GM18519 (cell line): ENCODE results near the gene GUF1.
"Not testable (repeated sequence)": the region's sequence is repeated elsewhere in the genome, so short reads cannot be mapped to it uniquely, and the experiment has no call there.

Experiments used
- ATAC-seq: cut with Tn5 transposase; IDR thresholded peaks from one replicate; pipeline ENCODE4 v1.9.1; 2021; ENCODE audit warnings: mild to moderate bottlenecking, moderate library complexity; ENCODE audit not compliant: unreplicated experiment, low FRiP score

The GUF1 gene

GRCh38 chr4:44700427-44700826, 22.2 kb downstream of the GUF1 start:
- ATAC-seq, result no peak

DNA sequence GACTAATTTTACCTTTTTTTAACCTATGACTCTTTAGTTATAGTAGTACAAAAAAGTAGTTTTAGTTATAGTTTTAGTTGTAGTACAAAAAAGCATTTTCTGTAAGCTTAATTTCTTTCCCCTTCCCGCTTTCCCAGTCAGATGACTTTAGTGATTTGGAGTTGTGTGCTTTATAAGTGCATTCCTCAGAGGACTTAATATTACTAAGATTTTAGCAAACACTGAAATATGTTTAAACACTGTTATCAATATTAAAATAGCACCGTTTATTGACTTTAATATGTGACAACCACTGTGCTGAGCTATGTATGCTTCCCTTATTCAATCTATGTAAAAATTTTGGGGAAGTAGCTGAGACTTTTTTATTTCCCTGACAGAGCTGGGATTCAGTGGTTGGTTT, 22.8 kb downstream of the GUF1 start:
- no peak for ATAC-seq

DNA sequence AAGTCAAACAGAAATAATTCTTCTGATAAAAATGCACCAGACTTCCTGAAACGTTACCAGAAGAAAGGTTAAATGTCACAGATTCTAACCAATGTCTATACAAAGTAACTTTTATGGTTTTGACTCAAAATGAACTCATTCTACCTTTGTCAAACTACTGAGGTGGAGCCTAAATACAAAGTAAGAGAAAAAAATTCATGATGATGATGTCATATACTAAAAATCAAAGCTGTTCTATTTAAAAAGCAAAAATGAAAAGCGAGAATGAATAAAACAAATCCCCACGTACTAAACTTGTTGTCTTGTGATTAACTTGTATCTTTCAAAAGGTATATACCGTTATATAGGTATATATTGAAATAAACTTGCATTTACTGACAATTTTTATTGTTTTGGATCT, 26.5 kb downstream of the GUF1 start:
- ATAC-seq, result no peak

DNA sequence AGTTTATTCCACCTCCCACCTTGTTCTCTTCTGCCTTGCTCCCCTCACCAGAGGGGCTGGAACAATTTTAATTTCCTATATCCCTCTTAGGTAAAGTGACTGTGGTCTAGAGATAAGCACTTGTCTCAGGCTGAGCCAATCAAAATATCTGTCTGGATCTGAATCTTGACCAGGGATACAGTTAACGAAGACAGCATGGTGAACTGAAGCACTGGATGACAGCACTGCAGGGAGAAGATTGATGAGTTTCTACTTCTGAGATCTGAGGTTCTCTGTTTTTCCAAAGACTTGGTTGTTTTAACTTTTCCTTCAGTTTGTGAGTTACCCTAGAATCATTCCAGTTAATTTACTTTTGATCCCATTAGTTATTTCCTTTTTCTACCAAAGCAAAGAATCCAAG, 34.9 kb downstream of the GUF1 start:
- no peak for ATAC-seq

- ATAC-seq, result no peak
Measured at GRCh38 chr4:44716597-44716996, 38.4 kb downstream of the GUF1 start.

DNA sequence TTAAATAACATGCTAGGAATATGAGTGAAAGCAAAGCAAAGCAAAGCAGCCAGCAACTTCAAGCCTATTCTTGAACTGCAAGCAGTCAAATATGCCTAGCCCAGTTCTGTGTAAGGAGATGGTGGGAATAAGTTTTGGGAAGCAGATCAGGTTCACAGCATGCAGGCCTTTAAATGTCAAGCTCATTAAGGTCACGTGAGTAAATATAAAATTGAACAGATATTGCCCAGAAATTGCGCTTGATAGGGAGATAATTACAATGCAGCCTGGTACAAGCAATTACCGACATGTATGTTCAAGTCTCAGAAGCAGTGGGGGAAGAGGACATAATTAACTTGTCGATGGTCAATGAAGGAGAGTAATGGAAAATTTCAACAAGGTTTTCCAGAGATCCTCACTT, 42.2 kb downstream of the GUF1 start:
- ATAC-seq, result no peak

GRCh38 chr4:44722001-44722400, 43.8 kb downstream of the GUF1 start:
- no peak for ATAC-seq

DNA sequence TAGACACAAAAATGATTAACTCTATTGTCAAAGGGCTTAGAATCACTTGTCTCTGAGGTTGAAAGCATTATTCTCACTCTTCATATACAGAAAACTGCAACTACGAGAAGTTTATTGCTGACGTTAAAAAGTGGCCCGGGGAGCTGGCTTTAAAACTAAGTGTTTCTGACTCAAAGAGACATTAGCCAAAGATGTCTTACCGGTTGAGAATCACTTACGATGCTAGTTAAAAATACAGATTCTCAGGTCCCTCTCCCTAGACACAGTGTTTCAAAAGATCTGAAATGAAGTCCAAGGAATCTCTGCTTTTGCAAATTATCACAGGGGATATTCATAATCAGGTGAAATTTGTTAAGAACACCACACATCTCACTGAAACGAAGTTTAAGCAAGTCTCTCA, 46.9 kb downstream of the GUF1 start:
- ATAC-seq, result no peak

GRCh38 chr4:44725726-44726037, 47.5 kb downstream of the GUF1 start:
- ATAC-seq, result no peak

GRCh38 chr4:44726038-44726871, 48.0 kb downstream of the GUF1 start, which contains the start of gene GNPDA2:
Gene GNPDA2 (minus strand): TSS chr4:44726556. CDS start chr4:44722207, 4,349 bp downstream.
- ATAC-seq, result peak; percentile 88

- no peak for ATAC-seq
Measured at GRCh38 chr4:44727471-44727870, 49.3 kb downstream of the GUF1 start.

DNA sequence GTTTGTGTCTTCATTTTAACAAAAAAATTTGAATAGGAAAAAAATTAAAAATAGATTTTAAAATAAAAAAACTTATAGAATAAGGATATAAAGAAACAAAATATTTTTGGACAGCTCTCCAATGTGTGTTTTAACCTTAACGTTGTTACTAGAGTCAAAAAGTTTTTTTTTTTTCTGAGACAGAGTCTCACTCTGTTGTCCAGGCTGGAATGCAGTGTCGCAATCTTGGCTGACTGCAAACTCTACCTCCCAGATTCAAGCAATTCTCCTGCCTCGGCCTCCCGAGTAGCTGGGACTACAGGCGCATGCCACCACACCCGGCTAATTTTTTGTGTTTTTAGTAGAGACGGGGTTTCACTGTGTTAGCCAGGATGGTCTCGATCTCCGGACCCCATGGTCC, 50.5 kb downstream of the GUF1 start:
- not testable (repeated sequence) for ATAC-seq

DNA sequence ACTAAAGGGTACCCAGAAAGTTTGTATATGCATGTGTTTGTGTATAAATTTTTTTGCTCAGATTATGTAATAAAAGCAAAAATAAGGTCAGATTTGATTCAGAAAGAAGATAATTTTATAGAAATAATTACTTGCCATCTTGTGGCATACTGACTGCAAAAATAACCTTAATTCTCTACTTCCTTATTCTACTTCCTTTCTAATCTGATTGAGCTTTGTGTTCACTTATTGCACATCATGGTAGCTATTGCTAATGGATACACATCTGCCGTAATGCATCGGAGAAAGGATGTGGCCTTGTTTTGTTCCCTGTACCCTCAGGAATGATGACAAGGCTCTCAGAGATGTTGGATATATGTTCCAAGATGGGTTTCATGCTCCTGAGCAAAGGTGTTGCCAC, 58.7 kb downstream of the GUF1 start:
- ATAC-seq, result no peak

GRCh38 chr4:44738615-44739014, 60.4 kb downstream of the GUF1 start:
- peak; percentile 93 for ATAC-seq

- no peak for ATAC-seq
Measured at GRCh38 chr4:44740201-44740600, 62.0 kb downstream of the GUF1 start.
